ENCODE data around the gene KIAA1755.

KIAA1755 gene

DNA sequence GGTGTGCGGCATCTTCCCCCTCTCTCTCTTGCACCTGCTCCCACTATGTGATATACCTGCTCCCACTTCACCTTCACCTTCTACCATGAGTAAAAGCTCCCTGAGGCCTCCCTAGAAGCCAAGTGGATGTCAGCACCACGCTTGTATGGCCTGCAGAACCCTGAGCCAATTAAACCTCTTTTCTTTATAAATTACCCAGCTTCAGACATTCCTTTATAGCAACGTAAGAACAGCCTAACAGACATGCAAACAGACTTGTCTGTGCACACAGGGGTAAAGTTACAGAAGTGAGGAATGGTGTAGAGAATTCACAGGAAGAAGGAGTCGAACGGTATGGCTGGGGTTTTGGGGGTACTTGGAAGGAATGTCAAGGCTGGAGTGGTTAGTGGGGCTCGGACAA lies 80.7 kb downstream of the KIAA1755 start:
- no peak for DNase-seq

DNA sequence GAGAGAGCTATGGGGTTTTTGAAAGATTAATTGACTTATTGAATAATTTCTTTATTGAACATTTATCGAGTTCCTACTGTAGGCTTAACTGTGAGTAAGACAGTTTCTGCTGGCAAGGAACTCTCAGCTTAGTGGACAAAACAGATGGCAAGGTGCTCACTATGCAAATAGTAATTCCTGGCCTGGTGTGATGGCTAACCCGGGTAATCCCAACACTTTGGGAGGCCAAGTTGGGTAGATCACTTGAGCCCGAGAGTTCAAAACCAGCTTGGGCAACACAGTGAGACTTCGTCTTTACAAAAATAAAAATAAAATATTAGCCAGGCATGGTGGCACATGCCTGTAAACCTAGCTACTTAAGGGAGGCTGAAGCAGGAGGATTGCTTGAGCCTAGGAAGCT lies 82.0 kb downstream of the KIAA1755 start:
- DNase-seq = no peak

GRCh38 chr20:38178065-38178491 lies 82.5 kb downstream of the KIAA1755 start:
- no peak for DNase-seq

GRCh38 chr20:38177201-38177600 lies 83.3 kb downstream of the KIAA1755 start:
- DNase-seq = no peak

- DNase-seq = no peak
Observed at GRCh38 chr20:38175304-38176180, 85.0 kb downstream of the KIAA1755 start.

DNA sequence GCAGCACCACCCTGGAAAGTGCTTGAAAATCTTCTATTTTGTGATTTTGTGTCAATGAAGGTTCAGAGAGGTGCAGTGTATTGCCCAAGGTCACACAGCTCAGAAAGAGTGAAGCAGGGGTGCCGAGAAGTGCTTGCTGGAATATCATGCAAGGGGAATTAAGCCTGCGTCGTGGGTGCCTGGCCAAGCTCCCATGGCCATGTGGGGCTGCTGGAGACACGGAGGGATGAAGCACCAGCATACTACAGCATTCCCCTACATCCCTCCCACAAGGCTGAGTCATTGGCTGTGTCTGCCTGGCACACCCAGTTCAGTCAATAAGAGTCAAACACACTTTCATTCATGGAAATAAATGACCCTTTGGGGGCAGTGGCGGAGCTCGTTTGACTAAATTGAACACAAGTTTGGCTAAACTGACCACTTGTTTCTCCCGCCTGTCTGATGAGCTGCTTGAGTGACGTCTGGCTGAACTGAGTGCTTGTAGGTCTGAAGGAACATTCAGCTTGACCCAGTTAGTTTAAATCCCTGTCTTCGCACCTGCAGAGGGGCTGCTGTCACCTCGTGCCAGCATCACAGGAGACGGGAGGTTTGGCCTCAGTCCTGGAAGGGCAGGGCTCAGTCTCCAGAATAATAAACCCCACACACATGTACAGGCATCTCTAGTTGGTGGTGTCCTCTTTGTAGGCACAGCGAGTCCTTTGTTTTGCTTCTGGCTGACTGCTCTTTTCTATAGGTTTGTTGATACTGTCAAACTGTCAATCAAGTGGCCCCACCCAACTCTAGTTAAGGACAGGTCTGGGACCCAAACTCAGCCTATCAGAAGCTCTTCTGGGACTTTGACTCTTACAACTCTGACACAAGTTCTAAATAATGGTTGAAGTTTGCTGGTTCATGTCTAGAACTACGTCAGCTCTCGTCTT lies 87.0 kb downstream of the KIAA1755 start:
- no peak for DNase-seq

GRCh38 chr20:38172408-38172807 lies 88.1 kb downstream of the KIAA1755 start:
- DNase-seq = no peak

- DNase-seq = no peak
Observed at GRCh38 chr20:38171675-38172043, 88.9 kb downstream of the KIAA1755 start.

DNA sequence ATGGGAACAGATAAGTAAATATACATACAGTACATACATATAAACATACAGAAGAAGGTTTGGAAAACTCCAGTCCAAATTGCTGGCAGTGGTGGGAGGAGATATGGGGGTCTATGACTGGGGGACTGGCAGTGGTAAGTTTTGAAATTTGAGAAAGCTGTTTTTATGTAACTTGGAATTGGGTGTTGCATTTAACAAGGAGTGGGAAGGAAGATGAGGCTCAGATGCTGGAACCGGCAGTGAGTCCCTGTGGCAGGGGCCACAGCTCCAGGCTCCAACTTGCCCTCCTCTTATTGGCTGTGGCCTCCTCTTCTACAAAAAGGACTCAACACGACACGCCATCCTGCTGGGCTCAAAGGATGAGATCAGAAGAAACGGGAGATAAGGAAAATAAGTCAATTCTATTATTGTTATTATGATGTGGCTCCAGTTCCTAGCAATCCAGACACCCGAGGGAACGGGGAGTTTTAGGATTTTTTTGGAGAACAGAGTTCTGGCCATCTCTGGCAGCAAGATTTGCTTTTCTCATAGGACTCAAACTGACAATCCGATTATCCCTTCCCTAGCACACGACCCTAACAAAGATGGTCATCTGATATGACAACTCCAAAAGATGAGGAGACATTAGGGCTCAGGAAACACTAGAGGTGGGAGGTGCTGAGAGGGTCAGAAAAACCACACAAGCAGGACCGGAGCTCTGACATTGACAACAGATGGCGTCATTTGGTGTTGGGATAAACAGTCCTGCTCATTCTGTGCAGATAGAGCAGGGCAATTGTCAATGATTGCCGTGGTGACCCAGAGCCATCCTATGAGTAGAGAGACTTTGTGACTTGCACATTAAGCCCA lies 89.5 kb downstream of the KIAA1755 start:
- no peak for DNase-seq

GRCh38 chr20:38170219-38170825 lies 90.2 kb downstream of the KIAA1755 start:
- no peak for DNase-seq

DNA sequence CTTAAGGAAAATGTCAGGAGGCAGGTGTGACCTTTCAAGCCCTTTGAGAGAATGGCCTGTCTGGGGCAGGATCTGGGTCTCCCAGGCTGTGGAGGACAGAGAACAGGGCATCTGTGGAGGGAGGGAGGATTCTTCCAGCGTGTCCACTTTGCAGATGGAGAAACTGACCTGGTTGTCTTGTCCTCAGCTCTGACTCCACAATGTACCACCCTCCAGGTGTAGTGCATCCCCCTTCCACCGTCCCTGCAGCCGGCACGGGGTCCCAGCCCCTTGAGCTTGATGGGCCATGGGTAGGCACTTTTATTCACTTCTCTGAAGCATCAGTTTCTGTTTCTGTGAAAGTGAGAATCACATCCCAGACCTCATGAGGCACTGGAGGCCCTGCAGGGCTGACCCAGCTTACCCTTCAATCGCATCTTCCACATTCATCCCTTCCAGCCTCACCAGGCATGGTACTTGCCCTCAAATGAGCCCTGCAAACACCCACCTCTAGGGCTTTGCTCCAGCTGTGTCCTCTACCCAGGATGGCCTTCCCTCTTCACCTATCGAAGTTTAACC lies 90.8 kb downstream of the KIAA1755 start:
- DNase-seq = no peak

DNA sequence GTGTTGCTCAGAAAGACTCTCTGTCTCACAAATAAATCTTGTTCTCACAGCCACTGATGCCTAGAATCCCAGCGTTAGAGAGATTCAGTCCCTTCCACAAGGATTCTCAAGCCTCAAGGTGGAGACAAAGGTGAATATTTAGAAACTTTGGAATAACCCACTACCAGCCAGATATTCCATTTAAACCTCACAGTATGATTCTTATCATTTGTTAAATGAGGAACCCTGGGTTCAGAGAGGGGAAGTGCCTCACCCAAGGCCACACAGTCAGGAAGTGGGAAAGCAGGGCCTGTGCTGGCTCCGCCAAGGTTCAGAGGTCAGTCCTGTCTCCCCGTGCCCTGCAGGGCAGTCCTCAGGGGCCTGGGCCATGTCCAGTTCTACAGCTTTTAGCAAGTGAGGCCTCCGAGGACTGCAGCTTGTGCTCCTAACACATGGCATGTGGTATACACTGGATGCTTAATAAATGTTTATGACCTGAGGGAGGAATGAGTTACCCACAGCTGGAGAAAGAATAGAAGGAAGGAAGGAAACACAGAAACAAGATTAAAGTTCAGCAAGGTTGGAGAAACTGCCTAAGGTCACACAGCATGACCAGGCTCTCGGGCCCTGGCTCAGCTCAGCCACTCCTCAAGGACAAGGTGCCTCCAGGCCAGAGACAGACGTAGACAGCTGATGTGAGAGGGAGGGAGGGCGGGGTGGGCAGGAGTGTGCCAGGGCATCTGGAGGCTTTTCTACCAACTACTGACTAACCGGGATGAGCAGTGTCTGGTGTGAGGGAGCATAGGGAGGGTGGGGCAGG lies 91.5 kb downstream of the KIAA1755 start:
- DNase-seq = no peak

DNA sequence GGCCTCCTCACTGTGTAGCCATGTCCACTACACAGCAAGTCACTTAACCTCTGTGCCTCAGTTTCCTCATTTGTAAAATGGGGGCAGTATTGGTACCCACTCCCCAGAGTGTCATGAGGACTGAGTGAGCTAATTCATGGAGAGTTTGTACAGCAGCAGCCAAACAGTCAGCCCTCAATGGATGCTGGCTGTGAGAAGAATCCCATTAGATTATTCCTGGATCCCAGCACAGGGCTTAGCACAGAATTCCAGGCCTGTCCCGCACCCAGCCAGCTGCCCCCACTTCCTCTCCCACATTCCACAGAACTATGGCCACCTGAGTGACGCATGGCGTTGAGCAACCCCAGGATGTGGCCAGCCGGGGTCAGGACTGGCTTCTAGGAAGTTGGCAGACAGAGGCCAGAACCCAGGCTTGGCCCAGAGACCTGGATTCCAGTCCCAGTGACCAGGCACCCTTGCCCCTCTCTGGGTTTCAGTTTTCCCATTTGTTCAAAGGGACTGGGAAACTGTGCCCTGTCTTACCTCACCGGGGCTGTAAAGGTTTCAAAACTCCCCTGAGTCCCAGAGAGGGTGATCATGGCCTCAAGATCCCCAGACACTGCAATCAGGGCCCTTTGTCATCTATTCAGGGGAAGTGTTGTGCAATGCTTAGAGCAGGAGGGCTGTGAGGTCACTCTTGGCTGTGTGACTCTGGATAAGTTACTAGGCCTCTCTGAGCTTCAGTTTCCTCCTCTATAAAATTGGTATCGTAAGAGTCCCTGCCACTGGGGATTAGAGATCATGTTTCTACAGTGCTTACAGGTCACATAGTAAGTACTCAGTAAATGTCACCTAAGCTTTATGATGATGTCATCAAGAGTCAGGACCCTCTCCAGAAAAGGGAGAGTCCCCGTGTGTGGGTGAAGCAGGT lies 92.4 kb downstream of the KIAA1755 start:
- DNase-seq = no peak

- no peak for DNase-seq
Observed at GRCh38 chr20:38167328-38167850, 93.1 kb downstream of the KIAA1755 start.

DNA sequence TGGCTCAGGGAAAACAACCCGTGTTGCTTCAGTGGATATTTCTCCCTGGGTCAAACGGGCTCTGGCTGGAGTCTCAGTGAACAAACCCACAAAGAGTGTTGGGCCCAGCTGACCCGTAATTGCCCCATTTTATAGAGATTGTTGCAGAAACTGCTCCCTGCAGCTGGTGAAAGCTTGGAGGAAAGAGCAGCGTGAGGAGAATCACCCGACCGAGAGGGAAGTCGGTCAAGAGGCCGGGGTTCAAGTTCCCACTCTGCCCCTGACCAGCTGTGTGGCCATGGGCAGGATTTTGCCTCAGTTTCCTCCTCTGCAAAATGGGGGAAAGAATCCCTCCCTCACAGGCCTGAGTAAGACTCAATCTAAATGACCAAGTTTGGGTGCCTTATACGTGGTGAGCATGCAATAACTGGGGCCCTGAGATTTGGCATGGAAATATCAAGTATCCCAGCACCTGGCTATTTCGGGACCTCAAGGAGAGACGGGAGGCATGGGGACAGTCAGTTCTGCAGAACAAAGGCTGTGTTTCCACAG lies 93.8 kb downstream of the KIAA1755 start:
- no peak for DNase-seq

GRCh38 chr20:38165966-38166702 lies 94.4 kb downstream of the KIAA1755 start:
- DNase-seq = no peak

GRCh38 chr20:38165089-38165965 lies 95.2 kb downstream of the KIAA1755 start, which contains the start of gene TGM2:
TSS of gene TGM2 (minus strand) at chr20:38165270. CDS start at chr20:38165198, 72 bp downstream.
- no peak for DNase-seq

Data from hippocampal formation (tissue), 2 donors.